Activated T-helper 17 cell treated with anti-CD3 and anti-CD28 coated beads, Interleukin-2, amount 50 U/mL, for 72 hours (primary cell): ENCODE data around the gene TRAF3. TPM values are rescaled to one million over a fixed set of nuclear protein-coding genes. Genes with fewer than 3 reads are reported as not detected.
"Not testable (repeated sequence)": the region's sequence is repeated elsewhere in the genome, so short reads cannot be mapped to it uniquely, and the experiment has no call there.

Experiments used
- ATAC-seq: fragments of 150-1000 bp; cut with Tn5 transposase; replicated peaks from 2 replicates; pipeline ENCODE4 v1.10.0; 2021; ENCODE audit warnings: mild to moderate bottlenecking, moderate library complexity
- H3K27ac Mint-ChIP-seq: one replicate; pipeline ENCODE4 v1.8.0; 2022; ENCODE audit warnings: mixed read lengths
- H3K27me3 Mint-ChIP-seq: one replicate; pipeline ENCODE4 v1.8.0; 2022; ENCODE audit warnings: mixed read lengths
- H3K36me3 Mint-ChIP-seq: one replicate; pipeline ENCODE4 v1.8.0; 2022; ENCODE audit warnings: low read depth, mild to moderate bottlenecking, mixed read lengths
- H3K4me1 Mint-ChIP-seq: one replicate; pipeline ENCODE4 v1.8.0; 2022; ENCODE audit warnings: mixed read lengths
- H3K4me3 Mint-ChIP-seq: one replicate; pipeline ENCODE4 v1.8.0; 2022; ENCODE audit warnings: mild to moderate bottlenecking, mixed read lengths
- H3K9me3 Mint-ChIP-seq: one replicate; pipeline ENCODE4 v1.8.0; 2022; ENCODE audit warnings: mixed read lengths
- total RNA-seq, 2 donors: library from RNA; stranded (reverse); gene quantifications; one replicate each; pipeline ENCODE4 v1.2.3, GENCODE V29; 2022

The TRAF3 gene
- total RNA-seq, 2 donors from 2014 or later, result 61.7 to 133 TPM

DNA sequence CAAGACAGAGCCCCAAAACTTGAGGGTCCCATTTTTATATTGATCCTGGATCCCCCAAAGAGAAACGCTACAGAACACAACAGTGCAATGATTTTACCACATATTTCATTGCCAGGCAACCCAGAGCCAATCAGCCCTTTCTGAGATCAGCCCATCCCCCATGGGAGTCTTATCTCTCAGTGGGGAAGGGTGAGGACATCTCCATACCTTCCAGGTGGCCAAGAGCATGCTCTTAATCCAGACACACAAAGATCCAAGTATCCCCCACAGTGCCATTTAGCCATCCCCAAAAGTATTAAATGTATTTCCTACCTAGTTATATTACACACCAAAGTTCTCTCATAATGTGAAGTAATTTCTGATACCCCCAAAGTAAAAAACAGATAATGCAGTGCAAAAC, 82.7 kb downstream of the TRAF3 start:
- Mint-ChIP-seq H3K36me3 (peaks cover 99% of the 10 kb centered on the region), H3K27me3 (no peaks in the 10 kb centered on the region), H3K9me3 (peaks cover 6% of the 10 kb centered on the region), H3K27ac (no peak overlapping the region), H3K4me1 (peaks cover 18% of the 10 kb centered on the region), H3K4me3 (no peak overlapping the region)
- no peak for ATAC-seq

DNA sequence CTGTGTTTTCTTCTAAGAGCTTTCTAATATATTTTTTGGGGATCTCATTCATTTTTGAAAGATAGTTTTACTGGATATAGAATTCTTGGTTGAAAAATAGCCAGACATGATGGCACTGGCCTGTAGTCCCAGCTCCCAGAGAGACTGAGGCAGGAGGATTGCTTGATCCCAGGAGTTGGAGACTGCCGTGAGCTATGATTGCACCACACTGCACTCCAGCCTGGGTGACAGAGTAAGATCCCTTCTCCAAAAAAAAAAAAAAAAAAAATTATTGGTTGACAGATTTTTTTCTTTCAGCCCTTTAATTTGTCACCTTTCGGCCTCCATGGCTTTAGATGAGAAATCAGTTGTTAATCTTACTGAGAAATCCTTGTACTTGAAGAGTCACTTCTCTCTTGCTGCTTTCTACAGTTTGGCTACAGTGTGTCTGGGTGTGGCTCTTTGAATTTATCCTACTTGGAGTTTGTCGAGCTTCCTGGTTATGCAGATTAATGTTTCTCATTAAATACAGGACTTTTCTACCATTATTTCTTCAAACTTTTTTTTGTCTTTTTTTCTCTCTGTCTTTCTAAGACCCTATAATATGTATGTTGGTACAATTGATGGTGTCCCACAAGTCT, 85.0 kb downstream of the TRAF3 start:
- no peaks in the 10 kb centered on the region for H3K27me3 Mint-ChIP-seq
- H3K4me1 Mint-ChIP-seq, result peaks cover 22% of the 10 kb centered on the region
- H3K4me3 Mint-ChIP-seq, result no peak overlapping the region
- peaks cover 6% of the 10 kb centered on the region for H3K9me3 Mint-ChIP-seq
- peaks cover 99% of the 10 kb centered on the region for H3K36me3 Mint-ChIP-seq
- no peak for ATAC-seq
- no peak overlapping the region for H3K27ac Mint-ChIP-seq

DNA sequence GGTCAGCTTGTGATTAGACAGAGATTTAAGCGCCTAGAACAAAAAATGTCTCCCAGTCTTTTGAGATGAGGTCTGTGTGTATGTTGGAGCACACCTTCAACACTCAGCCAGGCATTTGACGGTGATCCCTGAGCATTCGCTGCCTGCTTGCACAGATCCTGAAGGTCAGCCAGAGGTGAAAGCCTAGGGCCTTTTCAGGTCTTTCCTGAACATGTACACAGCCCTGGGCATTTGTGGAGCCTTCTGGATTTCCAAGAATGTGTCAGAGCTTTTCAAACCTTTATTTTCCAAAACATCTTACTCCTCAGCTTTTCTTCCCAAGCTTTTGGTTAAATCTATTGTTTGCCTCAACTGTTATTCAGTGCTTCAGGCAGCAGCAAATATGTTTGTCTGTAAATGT, 86.1 kb downstream of the TRAF3 start:
- H3K4me1 Mint-ChIP-seq, result peaks cover 25% of the 10 kb centered on the region

DNA sequence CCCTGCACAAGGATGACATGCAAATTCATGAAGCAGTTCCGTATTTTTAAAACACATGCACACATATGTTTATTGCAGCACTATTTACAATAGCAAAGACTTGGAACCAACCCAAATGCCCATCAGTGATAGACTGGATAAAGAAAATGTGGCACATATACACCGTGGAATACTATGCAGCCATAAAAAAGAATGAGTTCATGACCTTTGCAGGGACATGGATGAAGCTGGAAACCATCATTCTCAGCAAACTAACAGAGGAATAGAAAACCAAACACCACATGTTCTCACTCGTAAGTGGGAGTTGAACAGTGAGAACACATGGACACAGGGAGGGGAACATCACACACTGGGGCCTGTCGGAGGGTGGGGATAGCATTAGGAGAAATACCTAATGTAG, 88.7 kb downstream of the TRAF3 start:
- H3K27ac Mint-ChIP-seq, H3K27me3 Mint-ChIP-seq, ATAC-seq, H3K4me3 Mint-ChIP-seq, H3K9me3 Mint-ChIP-seq: not testable (repeated sequence)
- H3K36me3 Mint-ChIP-seq, result peaks cover 86% of the 10 kb centered on the region
- H3K4me1 Mint-ChIP-seq, result peaks cover 18% of the 10 kb centered on the region

More for the DNA sequence above, 86.1 kb downstream of the TRAF3 start:
- Mint-ChIP-seq H3K36me3 (peaks cover 99% of the 10 kb centered on the region), H3K4me3 (no peak overlapping the region), H3K27me3 (no peaks in the 10 kb centered on the region), H3K27ac (no peak overlapping the region), H3K9me3 (peaks cover 6% of the 10 kb centered on the region)
- ATAC-seq, result no peak

DNA sequence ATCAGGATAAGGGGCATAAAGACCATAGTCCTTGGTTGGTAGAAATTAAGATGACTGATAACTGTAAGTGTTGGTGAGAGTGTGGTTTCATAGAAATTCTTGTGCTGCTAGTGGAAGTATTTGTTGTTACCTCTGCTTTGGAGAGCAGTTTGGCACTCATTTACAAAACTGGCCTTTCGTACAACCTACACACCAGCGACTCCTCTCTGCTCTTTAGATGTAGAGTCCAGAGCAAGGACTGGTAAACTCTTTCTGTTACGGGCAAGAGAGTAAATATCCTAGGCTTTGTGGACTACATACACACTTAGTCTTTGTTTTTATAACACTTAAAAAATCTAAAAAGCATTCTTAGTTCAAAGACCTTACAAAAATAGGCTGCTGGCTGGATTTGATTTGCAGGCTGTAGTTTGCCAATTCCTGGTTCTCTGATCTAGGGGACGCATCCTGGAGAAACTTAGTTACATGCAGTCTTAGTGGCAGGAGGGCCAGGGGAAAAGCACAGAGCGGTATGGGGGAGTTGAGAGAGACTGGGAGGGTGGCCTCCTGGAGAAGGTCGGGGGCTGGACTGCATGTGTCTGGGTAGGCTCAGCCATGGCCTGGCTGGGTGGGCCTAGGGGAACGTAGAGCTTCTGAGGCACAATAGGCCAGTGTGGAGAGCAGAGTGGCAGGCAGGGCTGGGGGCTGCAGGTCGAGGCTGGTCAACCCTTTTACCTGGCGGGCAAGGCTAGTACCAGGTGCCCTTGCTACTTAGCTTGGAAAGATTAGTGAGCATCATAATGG, 89.9 kb downstream of the TRAF3 start:
- ATAC-seq, result no peak
- peak overlapping the region; percentile 73 for H3K27ac Mint-ChIP-seq
- H3K4me1 Mint-ChIP-seq, result peaks cover 17% of the 10 kb centered on the region
- no peaks in the 10 kb centered on the region for H3K9me3 Mint-ChIP-seq
- no peak overlapping the region for H3K4me3 Mint-ChIP-seq
- no peaks in the 10 kb centered on the region for H3K27me3 Mint-ChIP-seq
- H3K36me3 Mint-ChIP-seq, result peaks cover 74% of the 10 kb centered on the region

DNA sequence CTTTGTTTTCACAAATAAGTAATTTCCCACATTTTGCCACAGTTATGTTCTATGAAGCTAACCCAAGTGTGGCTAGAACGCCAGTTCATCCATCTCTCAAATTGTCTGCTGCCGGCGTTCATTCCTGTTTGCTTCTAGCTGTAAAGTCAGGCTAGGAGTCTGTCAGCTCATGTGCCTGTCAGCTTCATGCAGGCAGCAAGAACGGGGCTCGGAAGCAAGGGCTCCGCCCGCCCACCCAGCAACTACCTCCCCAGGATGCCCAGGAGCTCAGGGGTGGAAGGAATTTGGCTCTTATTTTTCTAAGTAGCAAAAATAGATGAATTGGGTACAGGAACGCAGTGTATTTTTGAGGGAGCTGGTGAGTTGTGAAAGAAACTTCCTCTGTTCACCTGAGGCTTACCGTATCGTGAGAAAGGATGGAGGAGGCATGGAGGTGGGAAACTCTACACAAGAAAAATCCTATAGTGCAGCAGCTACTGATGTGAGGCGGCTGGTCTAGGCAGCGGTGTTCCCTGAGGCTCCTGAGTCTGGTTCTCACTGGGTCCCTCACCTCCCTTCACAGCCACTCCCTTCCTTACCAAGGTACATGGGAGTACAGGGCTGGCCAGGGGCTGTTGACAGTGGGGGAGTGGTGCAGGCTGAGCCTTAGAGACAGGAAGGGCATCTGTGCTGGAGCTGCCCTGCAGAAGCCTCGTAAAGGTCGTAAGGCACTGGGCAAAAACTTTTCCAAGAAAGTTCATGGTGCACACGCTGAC, 90.8 kb downstream of the TRAF3 start:
- H3K4me3 Mint-ChIP-seq, result no peak overlapping the region

DNA sequence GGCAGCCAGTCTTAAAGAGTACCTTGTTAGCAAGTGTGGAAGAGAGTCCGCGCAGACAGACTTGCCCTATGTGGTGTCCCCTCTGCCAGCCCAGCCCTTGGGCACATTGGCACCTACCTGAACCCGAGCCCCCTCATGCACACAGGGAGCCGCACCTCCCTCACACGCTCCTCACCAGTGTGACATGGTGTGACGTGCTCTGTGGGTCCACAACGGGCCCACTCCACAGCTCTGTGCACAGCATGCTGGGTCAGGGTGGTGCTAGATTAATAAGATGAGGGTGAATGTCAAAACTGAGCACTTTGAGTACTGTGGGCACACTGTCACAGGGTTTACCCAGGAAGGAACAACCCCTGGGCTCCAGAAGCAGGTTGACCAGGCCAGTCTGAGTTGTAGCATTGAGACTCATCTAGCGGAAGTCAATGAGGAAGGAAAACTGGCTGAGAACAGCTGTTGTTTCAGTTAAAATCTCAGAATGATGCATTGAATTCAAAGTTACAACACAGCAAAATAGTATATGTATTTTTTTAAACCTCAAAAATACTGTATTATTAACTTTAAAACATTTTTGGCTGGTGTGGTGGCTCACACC, 91.8 kb downstream of the TRAF3 start:
- H3K36me3 Mint-ChIP-seq, result peaks cover 55% of the 10 kb centered on the region
- ATAC-seq, result no peak
- peaks cover 17% of the 10 kb centered on the region for H3K4me1 Mint-ChIP-seq
- no peak overlapping the region for H3K27ac Mint-ChIP-seq
- no peaks in the 10 kb centered on the region for H3K27me3 Mint-ChIP-seq
- no peak overlapping the region for H3K4me3 Mint-ChIP-seq
- H3K9me3 Mint-ChIP-seq, result no peaks in the 10 kb centered on the region

More for the DNA sequence above, 90.8 kb downstream of the TRAF3 start:
- Mint-ChIP-seq H3K9me3 (no peaks in the 10 kb centered on the region), H3K36me3 (peaks cover 65% of the 10 kb centered on the region), H3K27me3 (no peaks in the 10 kb centered on the region), H3K27ac (peak overlapping the region; percentile 73), H3K4me1 (peaks cover 17% of the 10 kb centered on the region)
- ATAC-seq, result no peak

DNA sequence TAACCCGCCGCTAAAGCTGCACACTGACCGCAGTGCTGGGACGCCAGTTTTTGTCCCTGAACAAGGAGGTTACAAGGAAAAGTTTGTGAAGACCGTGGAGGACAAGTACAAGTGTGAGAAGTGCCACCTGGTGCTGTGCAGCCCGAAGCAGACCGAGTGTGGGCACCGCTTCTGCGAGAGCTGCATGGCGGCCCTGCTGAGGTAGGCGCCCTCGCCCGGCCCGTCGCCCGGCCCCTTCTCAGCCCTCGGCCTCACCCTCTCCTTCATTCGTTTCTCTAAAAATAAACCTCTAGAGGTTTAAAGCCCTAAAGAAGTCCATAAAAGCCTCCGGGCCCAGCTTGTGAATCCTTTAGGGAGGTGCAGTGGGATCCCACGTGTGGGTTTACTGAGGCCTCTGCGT, 93.0 kb downstream of the TRAF3 start:
- H3K4me1 Mint-ChIP-seq, result peaks cover 17% of the 10 kb centered on the region
- no peak overlapping the region for H3K4me3 Mint-ChIP-seq
- no peaks in the 10 kb centered on the region for H3K9me3 Mint-ChIP-seq
- peaks cover 43% of the 10 kb centered on the region for H3K36me3 Mint-ChIP-seq
- no peaks in the 10 kb centered on the region for H3K27me3 Mint-ChIP-seq
- H3K27ac Mint-ChIP-seq, result no peak overlapping the region
- no peak for ATAC-seq

DNA sequence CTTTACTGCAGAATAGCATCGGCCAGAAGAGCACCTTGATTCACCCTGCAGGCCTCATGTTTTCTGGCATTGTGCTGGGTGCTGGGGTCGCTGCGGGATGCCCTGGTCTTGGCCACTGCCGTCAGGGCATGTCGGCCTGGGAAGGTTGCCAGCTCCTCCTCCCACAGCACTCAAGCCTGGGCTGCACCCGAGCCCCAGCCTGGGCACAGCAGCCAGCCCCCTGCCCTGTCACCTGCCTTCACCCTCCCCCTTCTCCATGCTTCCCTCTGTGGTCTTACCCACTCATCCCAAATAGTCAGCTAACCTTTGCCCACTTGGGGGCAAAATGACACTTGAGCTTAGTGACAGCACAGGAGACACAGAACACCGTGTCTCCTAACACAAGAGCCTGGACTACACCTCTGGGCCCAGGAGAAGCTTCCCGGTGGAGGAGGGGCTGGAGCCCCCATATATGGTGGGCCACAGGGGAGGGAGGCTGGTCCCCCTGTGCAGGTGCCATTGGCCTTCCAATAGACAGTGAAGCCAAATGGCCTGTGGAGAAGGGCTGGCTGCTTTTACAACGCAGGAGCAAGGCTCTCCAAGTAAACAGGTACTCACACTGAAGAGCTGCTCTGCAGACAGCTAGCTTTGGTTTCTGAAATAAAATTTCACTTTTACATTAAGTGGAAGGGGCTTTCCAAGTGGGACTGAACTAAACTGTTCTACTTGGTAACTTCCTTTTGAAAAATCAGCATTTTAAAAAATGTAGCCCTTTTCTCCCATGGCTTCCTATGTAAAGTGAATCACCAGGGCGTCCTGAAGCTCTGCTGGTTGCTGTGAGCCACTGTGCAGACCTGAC, 94.0 kb downstream of the TRAF3 start:
- H3K36me3 Mint-ChIP-seq, result peaks cover 33% of the 10 kb centered on the region
- H3K9me3 Mint-ChIP-seq, result no peaks in the 10 kb centered on the region
- H3K4me1 Mint-ChIP-seq, result peaks cover 13% of the 10 kb centered on the region
- no peak overlapping the region for H3K4me3 Mint-ChIP-seq
- no peaks in the 10 kb centered on the region for H3K27me3 Mint-ChIP-seq
- ATAC-seq, result peak; percentile 58
- H3K27ac Mint-ChIP-seq, result peak overlapping the region; percentile 21

DNA sequence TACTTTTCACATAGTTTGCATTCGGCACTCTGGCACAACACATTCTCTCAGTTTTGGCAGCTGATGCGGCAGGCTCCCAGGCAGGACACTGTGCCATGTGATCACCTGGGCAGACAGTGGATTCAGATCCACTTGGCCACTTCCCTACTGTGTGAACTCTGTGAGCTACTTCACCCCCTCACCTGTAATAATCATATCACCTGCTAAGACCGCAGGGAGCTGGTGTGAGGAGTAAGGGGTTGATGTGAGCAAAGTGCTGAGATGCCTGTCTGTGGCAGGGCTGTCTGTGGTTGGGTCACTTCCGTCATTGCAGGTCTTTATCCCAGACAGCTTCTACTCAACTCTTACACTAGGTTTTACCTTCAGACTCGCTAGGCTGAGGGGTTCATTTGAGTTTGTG, 94.8 kb downstream of the TRAF3 start:
- Mint-ChIP-seq H3K9me3 (no peaks in the 10 kb centered on the region), H3K36me3 (peaks cover 25% of the 10 kb centered on the region), H3K27ac (peak overlapping the region; percentile 21), H3K4me1 (peaks cover 10% of the 10 kb centered on the region), H3K27me3 (no peaks in the 10 kb centered on the region), H3K4me3 (no peak overlapping the region)
- ATAC-seq, result peak; percentile 67

DNA sequence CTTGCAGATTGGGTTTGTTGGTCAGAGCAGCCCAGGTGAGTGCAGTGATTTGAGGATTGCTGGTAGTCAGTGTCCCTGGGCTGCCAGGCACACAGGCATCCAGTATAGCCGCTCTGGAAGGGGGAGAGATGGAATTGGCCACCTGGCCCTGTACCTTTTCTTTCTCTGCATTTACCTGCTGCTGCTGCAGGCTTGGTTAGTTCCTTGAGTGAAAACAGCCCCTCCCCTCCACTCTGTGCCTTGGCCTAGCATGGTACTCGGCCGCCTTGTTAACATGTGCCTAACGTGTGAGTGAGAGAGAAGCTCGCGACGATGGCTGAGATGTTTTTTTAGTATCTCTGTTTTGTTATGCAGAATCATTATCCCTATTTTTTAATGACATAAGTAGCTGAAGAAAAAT, 95.9 kb downstream of the TRAF3 start:
- Mint-ChIP-seq H3K27me3 (no peaks in the 10 kb centered on the region), H3K27ac (no peak overlapping the region), H3K36me3 (peaks cover 14% of the 10 kb centered on the region), H3K4me3 (no peak overlapping the region), H3K9me3 (no peaks in the 10 kb centered on the region), H3K4me1 (peaks cover 5% of the 10 kb centered on the region)
- ATAC-seq, result no peak

DNA sequence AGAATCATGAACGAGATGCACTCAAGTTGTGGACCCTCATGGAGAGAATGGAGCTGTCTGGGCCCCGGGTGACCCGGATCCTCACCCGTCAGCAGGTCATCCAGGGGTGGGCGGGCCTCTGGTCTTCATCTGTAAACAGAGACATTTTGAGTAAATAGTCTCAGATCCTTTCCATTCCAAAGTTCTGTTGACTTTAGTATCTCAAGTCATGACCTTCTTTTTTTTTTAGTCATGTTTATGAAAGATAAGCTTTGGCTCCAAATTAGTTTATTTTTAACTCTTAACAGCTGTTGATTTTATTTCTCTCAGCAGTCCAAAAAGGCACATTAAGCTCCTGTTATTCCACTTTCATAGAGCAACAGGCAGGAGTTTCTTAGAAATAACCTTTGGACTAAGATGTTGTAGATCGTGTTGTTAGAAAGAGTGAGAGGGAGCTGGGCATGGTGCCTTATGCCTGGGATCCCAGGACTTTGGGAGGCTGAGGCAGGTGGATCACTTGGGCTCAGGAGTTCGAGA, 96.4 kb downstream of the TRAF3 start:
- H3K4me3 Mint-ChIP-seq, result no peak overlapping the region
- H3K36me3 Mint-ChIP-seq, result peaks cover 9% of the 10 kb centered on the region
- H3K27me3 Mint-ChIP-seq, result no peaks in the 10 kb centered on the region
- peaks cover 5% of the 10 kb centered on the region for H3K4me1 Mint-ChIP-seq
- no peak overlapping the region for H3K27ac Mint-ChIP-seq
- ATAC-seq, result no peak
- no peaks in the 10 kb centered on the region for H3K9me3 Mint-ChIP-seq

DNA sequence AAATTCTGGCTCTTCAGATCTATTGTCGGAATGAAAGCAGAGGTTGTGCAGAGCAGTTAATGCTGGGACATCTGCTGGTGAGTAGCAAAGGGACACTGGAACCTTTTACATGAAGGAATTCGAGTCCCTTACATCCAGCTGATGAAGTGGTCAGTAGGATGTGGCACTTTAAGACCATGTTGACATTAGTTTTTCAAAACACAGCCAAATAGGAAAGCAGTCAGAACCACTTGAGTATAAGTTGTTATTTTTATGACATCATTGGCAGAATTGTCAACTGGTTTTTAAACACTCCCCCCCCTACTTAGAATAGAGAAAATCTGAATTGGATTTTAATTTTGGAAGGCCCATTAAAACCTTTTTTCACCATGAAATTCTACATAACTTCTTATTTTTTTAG, 98.4 kb downstream of the TRAF3 start:
- Mint-ChIP-seq H3K4me1 (peaks cover 5% of the 10 kb centered on the region), H3K27ac (peak overlapping the region; percentile 58), H3K9me3 (no peaks in the 10 kb centered on the region), H3K4me3 (no peak overlapping the region), H3K27me3 (no peaks in the 10 kb centered on the region), H3K36me3 (no peaks in the 10 kb centered on the region)
- ATAC-seq, result no peak

DNA sequence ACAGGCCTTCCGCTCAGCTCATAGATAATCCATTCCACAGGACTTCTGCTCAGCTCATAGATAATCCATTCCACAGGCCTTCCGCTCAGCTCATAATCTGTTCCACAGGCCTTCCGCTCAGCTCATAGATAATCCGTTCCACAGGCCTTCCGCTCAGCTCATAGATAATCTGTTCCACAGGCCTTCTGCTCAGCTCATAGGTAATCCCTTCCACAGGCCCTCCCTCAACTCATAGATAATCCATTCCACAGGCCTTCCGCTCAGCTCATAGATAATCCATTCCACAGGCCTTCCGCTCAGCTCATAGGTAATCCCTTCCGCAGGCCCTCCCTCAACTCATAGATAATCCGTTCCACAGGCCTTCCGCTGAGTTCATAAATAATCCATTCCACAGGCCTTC, 100.3 kb downstream of the TRAF3 start:
- not testable (repeated sequence) for H3K4me3 Mint-ChIP-seq, ATAC-seq

More for the DNA sequence above, 100.3 kb downstream of the TRAF3 start:
- peaks cover 14% of the 10 kb centered on the region for H3K4me1 Mint-ChIP-seq
- H3K27ac Mint-ChIP-seq, H3K9me3 Mint-ChIP-seq, H3K27me3 Mint-ChIP-seq, H3K36me3 Mint-ChIP-seq: not testable (repeated sequence)
